Bronchial epithelial cell (primary cell): ENCODE data around the gene NYNRIN. TPM values are rescaled to one million over a fixed set of nuclear protein-coding genes. Genes with fewer than 3 reads are reported as not detected.

Experiments used
- DNase-seq: peaks from one replicate; pipeline ENCODE4 v3.0.0-alpha.2; 2010; ENCODE audit warnings: low read depth
- FAIRE-seq: peaks from 2 replicates; lab custom pipeline; 2011; peaks lifted over from hg19 to GRCh38; lab: Jason Lieb, UNC
- H3K27me3 ChIP-seq: 2 replicates; pipeline ENCODE4 v1.5.1; 2011; ENCODE audit warnings: low read length; ENCODE audit not compliant: control insufficient read depth, insufficient read depth
- H3K36me3 ChIP-seq: 2 replicates; pipeline ENCODE4 v1.5.1; 2011; ENCODE audit warnings: low read length; ENCODE audit not compliant: control insufficient read depth, insufficient read depth
- H3K4me3 ChIP-seq: 2 replicates; pipeline ENCODE4 v1.5.1; 2011; ENCODE audit warnings: mild to moderate bottlenecking, low read depth, low read length, control low read depth
- CTCF ChIP-seq: IDR thresholded peaks from 2 replicates; pipeline ENCODE4 v1.5.1; 2011; ENCODE audit warnings: mild to moderate bottlenecking, moderate library complexity, low read length, control low read depth, inconsistent platforms; ENCODE audit not compliant: insufficient read depth, severe bottlenecking
- total RNA-seq: library from RNA; depleted of rRNA; stranded (reverse); fragments of >200 nt; gene quantifications from 2 replicates; pipeline ENCODE4 v1.2.1, GENCODE V29; 2014

Gene NYNRIN
- total RNA-seq, 1 donor from 2014 or later = 2.6 TPM

GRCh38 chr14:24416254-24416931 lies 17.6 kb downstream of the NYNRIN start:
- FAIRE-seq (peak; percentile 75), DNase-seq (no peak)
- H3K36me3 ChIP-seq = peaks cover 10% of the 10 kb centered on the region
- H3K4me3 ChIP-seq = no peak overlapping the region
- H3K27me3 ChIP-seq = no peaks in the 10 kb centered on the region
- TF ChIP-seq CTCF = no peak

DNA sequence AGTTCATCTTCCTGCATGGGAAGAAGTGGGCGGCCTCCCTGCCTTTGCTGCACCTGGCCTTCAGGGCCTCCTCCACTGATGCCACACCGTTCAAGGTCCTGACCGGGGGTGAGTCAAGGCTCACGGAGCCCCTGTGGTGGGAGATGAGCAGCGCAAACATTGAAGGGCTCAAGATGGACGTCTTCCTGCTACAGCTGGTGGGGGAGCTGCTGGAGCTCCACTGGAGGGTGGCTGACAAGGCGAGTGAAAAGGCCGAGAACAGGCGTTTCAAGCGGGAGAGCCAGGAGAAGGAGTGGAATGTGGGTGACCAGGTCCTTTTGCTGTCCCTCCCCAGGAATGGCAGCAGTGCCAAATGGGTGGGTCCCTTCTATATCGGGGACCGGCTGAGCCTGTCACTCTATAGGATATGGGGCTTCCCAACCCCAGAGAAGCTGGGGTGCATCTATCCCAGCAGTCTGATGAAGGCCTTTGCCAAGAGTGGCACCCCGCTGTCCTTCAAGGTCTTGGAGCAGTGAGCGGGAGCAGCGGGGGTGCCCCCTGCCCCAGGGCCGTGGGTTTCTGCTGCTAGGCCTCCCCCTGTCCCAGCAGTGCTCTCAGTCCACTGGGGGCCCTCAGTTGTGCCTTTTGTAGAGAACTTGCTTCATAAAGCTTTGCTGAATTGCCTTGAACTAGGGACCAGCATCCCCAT lies 18.3 kb downstream of the NYNRIN start:
- Histone ChIP-seq H3K4me3 (no peak overlapping the region), H3K36me3 (peaks cover 10% of the 10 kb centered on the region), H3K27me3 (no peaks in the 10 kb centered on the region)
- no peak for DNase-seq
- no peak for FAIRE-seq
- no peak for TF ChIP-seq CTCF

DNA sequence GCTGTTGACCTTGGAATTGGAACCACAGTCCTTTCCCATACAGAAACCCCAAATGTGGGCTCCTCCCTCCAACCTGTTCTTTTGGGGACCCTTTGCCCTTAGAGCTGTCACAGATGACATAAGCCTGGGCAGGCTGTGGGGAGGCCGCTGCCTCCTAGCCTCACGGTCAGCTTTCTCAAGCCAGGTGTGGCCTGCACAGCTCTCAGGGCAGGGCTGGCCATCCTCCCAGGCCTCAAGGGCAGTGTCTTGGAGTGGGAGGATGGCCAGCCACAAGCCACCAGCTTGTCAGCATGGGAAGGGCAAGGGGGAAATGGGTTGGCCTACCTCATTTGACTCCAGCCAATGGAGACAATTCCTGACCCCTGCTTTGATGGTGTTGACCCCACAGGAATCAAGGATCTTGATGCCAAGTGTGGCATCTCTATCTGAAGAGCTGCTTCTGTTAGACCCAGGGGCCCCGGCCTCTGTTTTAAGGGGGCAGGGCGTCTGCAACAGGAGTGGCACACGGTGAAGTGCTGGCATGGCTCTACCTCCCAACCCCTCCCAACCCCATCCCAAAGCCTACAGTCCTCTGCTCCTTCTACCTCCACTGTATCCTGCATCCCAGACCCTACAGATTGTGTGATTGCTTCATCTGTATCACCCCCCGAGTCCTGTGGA lies 19.2 kb downstream of the NYNRIN start:
- no peak for DNase-seq
- TF ChIP-seq CTCF = no peak
- Histone ChIP-seq H3K27me3 (no peaks in the 10 kb centered on the region), H3K4me3 (no peak overlapping the region), H3K36me3 (peaks cover 10% of the 10 kb centered on the region)
- FAIRE-seq = no peak

- Histone ChIP-seq H3K4me3 (no peak overlapping the region), H3K36me3 (peaks cover 8% of the 10 kb centered on the region), H3K27me3 (no peaks in the 10 kb centered on the region)
- FAIRE-seq = peak; percentile 98
- TF ChIP-seq CTCF = no peak
- peak; percentile 95 for DNase-seq
Measured at GRCh38 chr14:24418492-24418873, 19.7 kb downstream of the NYNRIN start.

DNA sequence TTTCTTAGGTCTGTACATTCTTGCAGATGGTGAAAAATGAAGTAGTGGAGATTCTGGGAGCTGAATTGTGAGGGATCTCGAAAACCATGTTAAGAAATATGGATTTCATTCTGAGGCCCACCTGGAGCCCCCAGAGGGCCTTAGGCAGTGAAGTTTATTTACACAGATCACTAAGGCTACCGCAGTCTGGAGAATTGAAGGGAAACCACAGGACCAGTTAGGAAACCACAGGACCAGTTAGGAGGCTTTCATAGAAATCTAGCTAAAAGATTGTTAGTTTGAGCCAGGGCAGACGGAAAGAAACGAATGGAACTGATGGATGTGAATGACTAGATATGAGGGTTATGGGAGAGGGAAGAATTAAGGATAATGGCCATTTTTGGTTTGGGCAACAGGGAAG lies 23.5 kb downstream of the NYNRIN start:
- H3K4me3 ChIP-seq = no peak overlapping the region
- no peak for TF ChIP-seq CTCF
- FAIRE-seq (no peak), DNase-seq (no peak)
- no peaks in the 10 kb centered on the region for H3K36me3 ChIP-seq
- H3K27me3 ChIP-seq = no peaks in the 10 kb centered on the region
